H9 (cell line): ENCODE results near the gene SPRY4. TPM values are rescaled to one million over a fixed set of nuclear protein-coding genes. Genes with fewer than 3 reads are reported as not detected.

Experiments
- DNase-seq: peaks from one replicate; pipeline ENCODE4 v3.0.0-alpha.2; 2017
- H2AFZ ChIP-seq: one replicate; pipeline ENCODE4 v1.6.1; 2013; ENCODE audit warnings: mild to moderate bottlenecking, low read length, control low read depth, moderate library complexity
- H2AK5ac ChIP-seq: 2 replicates; pipeline ENCODE4 v1.6.1; 2013; ENCODE audit warnings: low read length, control low read depth, mixed read lengths; ENCODE audit not compliant: insufficient read length
- H2BK120ac ChIP-seq: one replicate; pipeline ENCODE4 v1.6.1; 2013; ENCODE audit warnings: low read depth, mild to moderate bottlenecking, low read length, control low read depth, inconsistent platforms; ENCODE audit not compliant: poor library complexity, severe bottlenecking
- H2BK12ac ChIP-seq: 2 replicates; pipeline ENCODE4 v1.6.1; 2013; ENCODE audit warnings: low read length, control low read depth, mixed read lengths, low read depth; ENCODE audit not compliant: insufficient read length
- H2BK15ac ChIP-seq: 2 replicates; pipeline ENCODE4 v1.6.1; 2013; ENCODE audit warnings: low read depth, low read length, control low read depth
- H2BK20ac ChIP-seq: one replicate; pipeline ENCODE4 v1.6.1; 2013; ENCODE audit warnings: low read depth, mild to moderate bottlenecking, low read length, control low read depth, inconsistent platforms; ENCODE audit not compliant: poor library complexity, severe bottlenecking
- H2BK5ac ChIP-seq: 2 replicates; pipeline ENCODE4 v1.6.1; 2013; ENCODE audit warnings: low read length, control low read depth, mixed read lengths; ENCODE audit not compliant: insufficient read length
- H3K14ac ChIP-seq: 2 replicates; pipeline ENCODE4 v1.6.1; 2013; ENCODE audit warnings: low read length, control low read depth; ENCODE audit not compliant: insufficient read depth
- H3K18ac ChIP-seq: 2 replicates; pipeline ENCODE4 v1.6.1; 2013; ENCODE audit warnings: low read depth, mild to moderate bottlenecking, mixed read lengths, low read length, control low read depth; ENCODE audit not compliant: insufficient read length
- H3K23ac ChIP-seq: 2 replicates; pipeline ENCODE4 v1.6.1; 2013; ENCODE audit warnings: low read length, control low read depth, mixed read lengths, low read depth; ENCODE audit not compliant: insufficient read length
- H3K23me2 ChIP-seq: 2 replicates; pipeline ENCODE4 v1.6.1; 2013; ENCODE audit warnings: low read depth, mild to moderate bottlenecking, mixed read lengths, low read length, control low read depth; ENCODE audit not compliant: insufficient read length, poor library complexity, severe bottlenecking
- H3K27ac ChIP-seq: 2 replicates; pipeline ENCODE4 v1.5.1; 2013; ENCODE audit warnings: low read length, control low read depth, mixed read lengths, low read depth; ENCODE audit not compliant: insufficient read length
- H3K27me3 ChIP-seq: 2 replicates; pipeline ENCODE4 v1.6.1; 2013; ENCODE audit warnings: low read length, control low read depth, inconsistent platforms; ENCODE audit not compliant: insufficient read depth
- H3K4ac ChIP-seq: 2 replicates; pipeline ENCODE4 v1.6.1; 2013; ENCODE audit warnings: low read depth, mild to moderate bottlenecking, control low read depth, inconsistent platforms, low read length, moderate library complexity
- H3K4me1 ChIP-seq: 2 replicates; pipeline ENCODE4 v1.6.1; 2013; ENCODE audit warnings: low read length, control low read depth, inconsistent platforms; ENCODE audit not compliant: insufficient read depth
- H3K4me2 ChIP-seq: 2 replicates; pipeline ENCODE4 v1.6.1; 2013; ENCODE audit warnings: low read length, control low read depth, mixed read lengths; ENCODE audit not compliant: insufficient read length, insufficient read depth
- H3K56ac ChIP-seq: 2 replicates; pipeline ENCODE4 v1.6.1; 2013; ENCODE audit warnings: low read depth, mild to moderate bottlenecking, mixed read lengths, low read length, control low read depth; ENCODE audit not compliant: insufficient read length
- H3K79me1 ChIP-seq: 2 replicates; pipeline ENCODE4 v1.6.1; 2013; ENCODE audit warnings: low read depth, mild to moderate bottlenecking, moderate library complexity, low read length, control low read depth, inconsistent platforms; ENCODE audit not compliant: insufficient read depth, poor library complexity, severe bottlenecking
- H3K79me2 ChIP-seq: 2 replicates; pipeline ENCODE4 v1.6.1; 2013; ENCODE audit warnings: low read length, control low read depth, inconsistent platforms; ENCODE audit not compliant: insufficient read depth
- H3K9ac ChIP-seq: 2 replicates; pipeline ENCODE4 v1.6.1; 2013; ENCODE audit warnings: low read length, control low read depth, mixed read lengths; ENCODE audit not compliant: insufficient read length; ENCODE audit errors: extremely low read depth
- H3K9me3 ChIP-seq: one replicate; pipeline ENCODE4 v1.6.1; 2013; ENCODE audit warnings: low read depth, low read length, inconsistent platforms; ENCODE audit not compliant: control insufficient read depth
- H3T11ph ChIP-seq: one replicate; pipeline ENCODE4 v1.6.1; 2013; ENCODE audit warnings: mild to moderate bottlenecking, low read length, control low read depth, inconsistent platforms
- H4K20me1 ChIP-seq: one replicate; pipeline ENCODE4 v1.6.1; 2013; ENCODE audit not compliant: control insufficient read depth, insufficient read length, insufficient read depth
- H4K5ac ChIP-seq: 2 replicates; pipeline ENCODE4 v1.6.1; 2013; ENCODE audit warnings: low read depth, mild to moderate bottlenecking, mixed read lengths, low read length, control low read depth; ENCODE audit not compliant: insufficient read length
- H4K8ac ChIP-seq: replicated peaks from 2 replicates; pipeline ENCODE4 v1.6.1; 2013; ENCODE audit warnings: low read length, control low read depth, mixed read lengths, low read depth; ENCODE audit not compliant: insufficient read length
- H4K91ac ChIP-seq: 2 replicates; pipeline ENCODE4 v1.6.1; 2013; ENCODE audit warnings: low read depth, mild to moderate bottlenecking, moderate library complexity, mixed read lengths, low read length, control low read depth; ENCODE audit not compliant: insufficient read length
- H3K27ac Mint-ChIP-seq, 3 experiments: 2 replicates in 2 of 3; 3 replicates in 1 of 3; pipeline ENCODE4 v1.8.0; 2020 to 2021; ENCODE audit warnings: mixed read lengths in 3 of 3, mild to moderate bottlenecking in 1 of 3, moderate library complexity in 1 of 3
- H3K27me3 Mint-ChIP-seq: 2 replicates; pipeline ENCODE4 v1.8.0; 2021; ENCODE audit warnings: low read depth, mild to moderate bottlenecking, moderate library complexity, mixed read lengths
- H3K36me3 Mint-ChIP-seq, 3 experiments: 2 replicates in 2 of 3; 3 replicates in 1 of 3; pipeline ENCODE4 v1.8.0; 2020 to 2021; ENCODE audit warnings: low read depth in 3 of 3, mixed read lengths in 3 of 3; ENCODE audit not compliant: insufficient read depth in 1 of 3
- H3K4me1 Mint-ChIP-seq, 2 experiments: 2 replicates each; pipeline ENCODE4 v1.8.0; 2020; ENCODE audit warnings: mixed read lengths in 2 of 2
- H3K4me3 Mint-ChIP-seq, 2 experiments: 2 replicates in 1 of 2; 3 replicates in 1 of 2; pipeline ENCODE4 v1.8.0; 2020 to 2021; ENCODE audit warnings: mild to moderate bottlenecking in 2 of 2, mixed read lengths in 2 of 2, moderate library complexity in 1 of 2
- H3K9me3 Mint-ChIP-seq, 2 experiments: 2 replicates in 1 of 2; 3 replicates in 1 of 2; pipeline ENCODE4 v1.8.0; 2020; ENCODE audit warnings: mild to moderate bottlenecking in 2 of 2, mixed read lengths in 2 of 2, moderate library complexity in 1 of 2
- WGBS: extraction: QIAGEN DNeasy Blood & Tissue Kit; methylation state at CpG from one replicate; pipeline ENCODE4 v1.1.7; 2013; ENCODE audit warnings: missing lambda C conversion rate, low lambda C conversion rate, mixed read lengths; ENCODE audit not compliant: insufficient read length; ENCODE audit errors: extremely low coverage; 5-methylcytosine and 5-hydroxymethylcytosine counted together
- total RNA-seq: library from RNA; stranded (reverse); gene quantifications from 2 replicates; pipeline ENCODE4 v1.2.1, GENCODE V29; 2021
- TF ChIP-seq, protein P1 (sequence below): fragments of 200-600 bp; sonication (generic); conservative IDR thresholded peaks from 3 replicates; pipeline ENCODE4 v1.8.0; 2021; ENCODE audit warnings: antibody characterized with exemption, mild to moderate bottlenecking

Gene SPRY4
- total RNA-seq, 1 experiment from 2014 or later: 92.4 TPM

GRCh38 chr5:142317753-142318152, 7.1 kb downstream of the SPRY4 start:
- H3K9me3 ChIP-seq: no peaks in the 10 kb centered on the region
- no peak overlapping the region for H2AK5ac ChIP-seq
- no peak overlapping the region for H3T11ph ChIP-seq
- peaks cover 11 to 87% (median 83%) of the 10 kb centered on the region in 3 experiments for H3K36me3 Mint-ChIP-seq
- H2BK12ac ChIP-seq: no peak overlapping the region
- WGBS: no CpG with 5 or more reads among the region's 5 CpGs
- H3K27ac Mint-ChIP-seq: peak overlapping the region; percentile 8 to 69 (median 58); a peak in 4 of 7 replicates
- no peak overlapping the region for H3K23ac ChIP-seq
- peaks cover 0 to 2% of the 10 kb centered on the region in 2 experiments; a peak in 1 of 5 replicates for H3K9me3 Mint-ChIP-seq
- DNase-seq: no peak
- H3K27ac ChIP-seq: no peak overlapping the region
- no peak overlapping the region for H2BK15ac ChIP-seq
- H2BK5ac ChIP-seq: no peak overlapping the region
- H2BK20ac ChIP-seq: no peak overlapping the region
- no peak overlapping the region for H3K4me2 ChIP-seq
- H3K9ac ChIP-seq: no peak overlapping the region
- H3K23me2 ChIP-seq: peaks cover 11% of the 10 kb centered on the region
- H2BK120ac ChIP-seq: no peak overlapping the region
- H3K79me1 ChIP-seq: no peaks in the 10 kb centered on the region
- H3K4me1 ChIP-seq: peaks cover 16% of the 10 kb centered on the region
- peaks cover 76 to 78% of the 10 kb centered on the region in 2 experiments for H3K4me1 Mint-ChIP-seq
- no peak overlapping the region for H2AFZ ChIP-seq
- H3K79me2 ChIP-seq: peaks cover 96% of the 10 kb centered on the region
- no peaks in the 10 kb centered on the region for H3K27me3 Mint-ChIP-seq
- H3K18ac ChIP-seq: no peak overlapping the region
- no peaks in the 10 kb centered on the region for H3K27me3 ChIP-seq
- H4K91ac ChIP-seq: no peak overlapping the region
- no peak overlapping the region for H3K4ac ChIP-seq
- peak overlapping the region in 1 of 2 experiments; percentile 99; a peak in 4 of 5 replicates for H3K4me3 Mint-ChIP-seq
- H3K14ac ChIP-seq: no peak overlapping the region
- peaks cover 8% of the 10 kb centered on the region for H4K20me1 ChIP-seq
- no peak overlapping the region for H3K56ac ChIP-seq
- TF ChIP-seq, protein P1, sequence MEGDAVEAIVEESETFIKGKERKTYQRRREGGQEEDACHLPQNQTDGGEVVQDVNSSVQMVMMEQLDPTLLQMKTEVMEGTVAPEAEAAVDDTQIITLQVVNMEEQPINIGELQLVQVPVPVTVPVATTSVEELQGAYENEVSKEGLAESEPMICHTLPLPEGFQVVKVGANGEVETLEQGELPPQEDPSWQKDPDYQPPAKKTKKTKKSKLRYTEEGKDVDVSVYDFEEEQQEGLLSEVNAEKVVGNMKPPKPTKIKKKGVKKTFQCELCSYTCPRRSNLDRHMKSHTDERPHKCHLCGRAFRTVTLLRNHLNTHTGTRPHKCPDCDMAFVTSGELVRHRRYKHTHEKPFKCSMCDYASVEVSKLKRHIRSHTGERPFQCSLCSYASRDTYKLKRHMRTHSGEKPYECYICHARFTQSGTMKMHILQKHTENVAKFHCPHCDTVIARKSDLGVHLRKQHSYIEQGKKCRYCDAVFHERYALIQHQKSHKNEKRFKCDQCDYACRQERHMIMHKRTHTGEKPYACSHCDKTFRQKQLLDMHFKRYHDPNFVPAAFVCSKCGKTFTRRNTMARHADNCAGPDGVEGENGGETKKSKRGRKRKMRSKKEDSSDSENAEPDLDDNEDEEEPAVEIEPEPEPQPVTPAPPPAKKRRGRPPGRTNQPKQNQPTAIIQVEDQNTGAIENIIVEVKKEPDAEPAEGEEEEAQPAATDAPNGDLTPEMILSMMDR: peak; percentile 49
- no peak overlapping the region for H4K8ac ChIP-seq
- no peak overlapping the region for H4K5ac ChIP-seq
